NB4 (cell line): ENCODE data around the gene GRPEL1.
A peak's percentile ranks its signal among the peaks of the same experiment; 100 is the strongest.

Experiments
- DNase-seq: peaks from one replicate; pipeline ENCODE4 v3.0.0; 2010; ENCODE audit warnings: low read depth
- H3K4me3 ChIP-seq: one replicate; pipeline ENCODE4 v1.5.1; 2011; ENCODE audit warnings: mild to moderate bottlenecking, low read depth, low read length, moderate library complexity
- CTCF ChIP-seq: IDR thresholded peaks from one replicate; pipeline ENCODE4 v1.5.1; 2012; ENCODE audit warnings: low read depth, low read length
- MYC ChIP-seq: IDR thresholded peaks from 2 replicates; pipeline ENCODE4 v1.6.1; 2011; ENCODE audit warnings: low read depth, low read length
- POLR2A ChIP-seq: IDR thresholded peaks from 2 replicates; pipeline ENCODE4 v1.6.1; 2011; ENCODE audit warnings: mild to moderate bottlenecking; ENCODE audit not compliant: insufficient read length; ENCODE audit errors: extremely low read depth
- TF ChIP-seq, protein P1 (sequence below): IDR thresholded peaks from 2 replicates; pipeline ENCODE4 v1.6.1; 2011; ENCODE audit warnings: low read depth, low read length

The GRPEL1 gene

GRCh38 chr4:7077371-7077770, 9.5 kb upstream of the GRPEL1 start:
- H3K4me3 ChIP-seq: no peak overlapping the region
- TF ChIP-seq POLR2A (no peak), MYC (no peak), CTCF (no peak)
- TF ChIP-seq, protein P1, sequence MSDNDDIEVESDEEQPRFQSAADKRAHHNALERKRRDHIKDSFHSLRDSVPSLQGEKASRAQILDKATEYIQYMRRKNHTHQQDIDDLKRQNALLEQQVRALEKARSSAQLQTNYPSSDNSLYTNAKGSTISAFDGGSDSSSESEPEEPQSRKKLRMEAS: no peak
- DNase-seq: no peak

DNA sequence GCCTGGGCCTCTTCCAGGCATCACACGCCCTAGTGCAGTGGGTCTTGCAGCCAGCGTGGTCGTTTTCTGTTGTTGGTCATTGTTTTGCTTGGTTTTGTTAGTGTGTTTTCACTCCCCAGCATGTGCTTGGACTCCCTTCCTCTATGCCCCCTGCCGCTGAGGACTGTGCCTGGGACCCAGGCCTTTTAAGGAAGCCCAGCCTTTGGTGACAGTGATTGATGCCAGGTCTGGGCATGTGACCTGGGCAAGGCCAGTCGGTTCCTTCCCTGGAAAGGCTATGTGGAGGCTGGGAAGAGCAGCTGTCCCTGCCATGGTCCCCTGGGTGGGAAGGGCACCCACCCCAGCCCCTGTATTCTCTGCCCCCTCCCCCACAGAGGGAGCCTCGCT, 8.8 kb upstream of the GRPEL1 start:
- DNase-seq: no peak
- TF ChIP-seq MYC (no peak), CTCF (no peak), POLR2A (no peak)
- TF ChIP-seq, protein P1: no peak
- no peak overlapping the region for H3K4me3 ChIP-seq

GRCh38 chr4:7075962-7076695, 8.3 kb upstream of the GRPEL1 start:
- no peak for TF ChIP-seq POLR2A
- TF ChIP-seq MYC: no peak
- TF ChIP-seq, protein P1: no peak
- TF ChIP-seq CTCF: no peak
- no peak overlapping the region for H3K4me3 ChIP-seq
- DNase-seq: no peak

DNA sequence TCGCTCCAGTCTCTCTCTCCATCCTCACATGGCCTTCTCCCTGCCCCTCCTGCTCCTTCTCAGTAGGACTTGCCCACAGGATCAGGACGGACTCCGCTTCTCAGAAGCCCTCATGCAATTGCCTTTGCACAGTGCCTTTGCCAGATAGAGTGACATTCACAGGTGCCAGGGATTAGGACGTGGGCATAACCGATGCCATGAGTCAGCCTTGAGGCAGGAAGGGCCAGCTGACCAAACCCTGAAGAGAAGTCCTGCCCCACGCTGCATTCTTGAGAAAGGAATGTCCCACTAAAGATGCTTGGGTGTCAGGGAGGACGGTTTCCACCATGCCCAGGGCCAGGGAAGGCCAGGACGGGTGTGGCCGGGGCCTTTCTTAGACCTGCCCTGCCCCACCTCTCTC, 6.6 kb upstream of the GRPEL1 start:
- DNase-seq: no peak
- TF ChIP-seq MYC: no peak
- TF ChIP-seq CTCF: no peak
- TF ChIP-seq, protein P1: no peak
- TF ChIP-seq POLR2A: no peak
- no peak overlapping the region for H3K4me3 ChIP-seq

GRCh38 chr4:7073526-7074390, 5.9 kb upstream of the GRPEL1 start:
- DNase-seq: peak; percentile 75
- H3K4me3 ChIP-seq: no peak overlapping the region
- TF ChIP-seq, protein P1: peak; percentile 78
- no peak for TF ChIP-seq MYC

- TF ChIP-seq CTCF: no peak
- TF ChIP-seq, protein P1: no peak
- TF ChIP-seq POLR2A: no peak
- TF ChIP-seq MYC: no peak
- no peak overlapping the region for H3K4me3 ChIP-seq
- no peak for DNase-seq
Observed at GRCh38 chr4:7073059-7073458, 5.2 kb upstream of the GRPEL1 start.
